Thymus (tissue), 11 donors: ENCODE measurements around the gene GLTP. TPM values are rescaled to one million over a fixed set of nuclear protein-coding genes. Genes with fewer than 3 reads are reported as not detected.

Source experiments
- DNase-seq, 9 donors: peaks; one replicate each; pipeline ENCODE4 v3.0.0-alpha.2; 2013; ENCODE audit warnings: low spot score in 9 of 9, low read depth in 6 of 9, missing footprints in 1 of 9
- H3K27ac ChIP-seq, 2 donors: one replicate each; pipeline ENCODE4 v1.5.1; 2013; ENCODE audit warnings: control low read depth in 1 of 2, low read depth in 1 of 2, low read length in 1 of 2, mild to moderate bottlenecking in 1 of 2, moderate library complexity in 1 of 2
- H3K27me3 ChIP-seq, 2 donors: one replicate each; pipeline ENCODE4 v1.5.1; 2013; ENCODE audit warnings: low read length in 1 of 2; ENCODE audit not compliant: control insufficient read depth in 2 of 2, insufficient read depth in 1 of 2
- H3K36me3 ChIP-seq, 2 donors: one replicate each; pipeline ENCODE4 v1.5.1; 2013; ENCODE audit warnings: low read length in 1 of 2, mild to moderate bottlenecking in 1 of 2, moderate library complexity in 1 of 2; ENCODE audit not compliant: control insufficient read depth in 2 of 2, insufficient read depth in 2 of 2
- H3K4me1 ChIP-seq, 2 donors: one replicate each; pipeline ENCODE4 v1.5.1; 2013; ENCODE audit warnings: low read length in 2 of 2; ENCODE audit not compliant: control insufficient read depth in 2 of 2, insufficient read depth in 2 of 2
- H3K4me3 ChIP-seq, 2 donors: one replicate each; pipeline ENCODE4 v1.5.1; 2013; ENCODE audit warnings: low read length in 2 of 2, control low read depth in 1 of 2, mild to moderate bottlenecking in 1 of 2
- H3K9me3 ChIP-seq, 2 donors: one replicate each; pipeline ENCODE4 v1.5.1; 2013; ENCODE audit warnings: low read length in 1 of 2, mild to moderate bottlenecking in 1 of 2; ENCODE audit not compliant: control insufficient read depth in 2 of 2, insufficient read depth in 1 of 2
- WGBS: extraction: QIAGEN DNeasy Blood & Tissue Kit; methylation state at CpG from one replicate; pipeline ENCODE4 v1.1.7; 2013; 5-methylcytosine and 5-hydroxymethylcytosine counted together
- polyA plus RNA-seq: library from polyadenylated mRNA; stranded (reverse); fragments of 200-250 nt; gene quantifications from one replicate; pipeline ENCODE4 v1.2.3, GENCODE V29; 2013
- total RNA-seq: library from RNA; stranded (reverse); fragments of 120-200 nt; gene quantifications from one replicate; pipeline ENCODE4 v1.2.4, GENCODE V29; 2013
- donor health status: healthy.

The GLTP gene
- total and polyA plus RNA-seq, 2 donors = 20.7 to 78.5 TPM

DNA sequence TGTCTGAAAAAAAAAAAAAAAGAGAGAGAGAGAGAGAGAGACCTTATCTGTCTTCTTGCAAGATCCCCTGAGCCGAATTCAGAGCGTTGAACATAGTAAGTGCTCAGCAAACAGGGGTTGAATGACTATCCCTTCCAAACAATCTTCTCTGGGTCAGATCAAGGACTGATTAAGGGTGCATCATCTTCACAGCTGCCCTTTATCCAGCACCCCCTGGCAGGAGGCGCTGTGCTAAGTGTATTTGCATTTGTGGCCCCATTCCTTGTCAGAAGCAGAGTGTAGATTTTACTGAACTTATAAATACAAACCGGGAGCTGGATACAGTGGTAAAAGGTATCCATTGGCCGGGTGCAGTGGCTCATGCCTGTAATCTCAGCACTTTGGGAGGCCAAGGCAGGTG is 38.3 kb downstream of the GLTP start:
- DNase-seq = no peak
- 93% methylated on average over 5 of the region's 5 CpGs for WGBS
- no peaks in the 10 kb centered on the region for H3K36me3 ChIP-seq

DNA sequence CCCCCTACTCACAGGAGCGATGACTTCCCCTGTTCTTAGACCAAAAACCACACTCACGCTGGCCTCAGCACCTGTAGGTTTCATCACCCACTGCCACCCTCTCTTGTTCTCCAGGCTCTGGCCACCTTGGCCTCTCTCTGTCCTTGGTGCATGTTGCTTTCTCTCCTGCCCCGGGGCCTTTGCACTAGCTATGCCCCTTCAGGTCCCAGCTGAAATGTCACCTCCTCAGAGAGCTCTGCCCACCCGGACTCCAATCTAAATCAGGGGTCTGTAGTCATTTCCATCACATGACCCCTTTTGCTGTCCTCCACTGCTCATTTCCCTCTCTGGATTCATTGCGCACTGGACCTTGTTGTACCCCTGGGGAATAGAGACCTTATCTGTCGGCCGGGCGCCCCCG is 39.0 kb downstream of the GLTP start:
- no peak overlapping the region for H3K4me3 ChIP-seq
- no peaks in the 10 kb centered on the region for H3K36me3 ChIP-seq
- WGBS = 88% methylated on average over 9 of the region's 9 CpGs
- H3K27ac ChIP-seq = no peak overlapping the region
- DNase-seq = no peak
- H3K4me1 ChIP-seq = peaks cover 0 to 7% of the 10 kb centered on the region in 2 donors
- peaks cover 2 to 4% of the 10 kb centered on the region in 2 donors for H3K27me3 ChIP-seq
- H3K9me3 ChIP-seq = no peaks in the 10 kb centered on the region

More for the DNA sequence above, 38.3 kb downstream of the GLTP start:
- Histone ChIP-seq H3K4me1 (peaks cover 0 to 7% of the 10 kb centered on the region in 2 donors), H3K9me3 (no peaks in the 10 kb centered on the region), H3K4me3 (no peak overlapping the region), H3K27ac (no peak overlapping the region), H3K27me3 (peaks cover 2 to 4% of the 10 kb centered on the region in 2 donors)

DNA sequence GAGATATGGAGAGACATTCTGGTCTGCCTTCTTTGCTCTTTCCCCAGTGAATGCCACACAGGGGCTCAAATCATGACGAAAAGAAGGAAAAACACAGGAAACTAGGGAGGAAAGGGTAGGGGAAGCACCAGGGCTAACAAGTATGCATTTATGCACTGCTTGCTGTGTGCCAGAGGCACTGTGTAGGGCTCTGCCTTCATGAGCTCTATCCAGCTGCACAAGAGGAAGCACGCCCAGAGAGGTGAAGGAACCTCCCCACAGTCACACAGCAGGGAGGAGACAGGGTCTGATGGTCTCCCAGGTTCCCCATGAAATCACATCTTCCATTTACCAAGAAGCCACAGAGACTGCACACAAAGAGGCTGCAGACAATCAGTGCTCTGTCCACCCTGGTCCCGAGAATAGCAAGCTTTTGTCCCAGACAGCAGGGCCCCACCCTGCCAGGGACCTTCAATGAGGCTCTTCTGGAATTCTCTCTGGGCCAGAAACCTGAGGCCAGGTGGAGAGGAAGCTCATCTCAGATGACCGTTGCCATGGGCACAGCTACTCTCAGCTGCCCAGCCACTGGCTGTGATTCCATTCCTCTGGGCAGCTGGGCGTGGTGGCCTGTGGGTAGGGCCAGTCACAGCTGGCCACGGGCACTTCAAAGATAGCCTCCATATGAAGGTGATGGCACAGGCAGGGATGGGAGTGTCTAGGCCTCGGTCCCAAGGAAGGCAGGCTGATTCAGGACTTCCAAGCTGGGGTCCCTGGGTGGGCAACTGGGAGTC is 39.9 kb downstream of the GLTP start:
- H3K4me1 ChIP-seq = peaks cover 0 to 6% of the 10 kb centered on the region in 2 donors
- WGBS = 75% methylated on average over 7 of the region's 7 CpGs
- no peaks in the 10 kb centered on the region for H3K36me3 ChIP-seq
- H3K4me3 ChIP-seq = no peak overlapping the region
- no peaks in the 10 kb centered on the region for H3K9me3 ChIP-seq
- DNase-seq = no peak
- peaks cover 2 to 10% of the 10 kb centered on the region in 2 donors for H3K27me3 ChIP-seq
- no peak overlapping the region for H3K27ac ChIP-seq

DNA sequence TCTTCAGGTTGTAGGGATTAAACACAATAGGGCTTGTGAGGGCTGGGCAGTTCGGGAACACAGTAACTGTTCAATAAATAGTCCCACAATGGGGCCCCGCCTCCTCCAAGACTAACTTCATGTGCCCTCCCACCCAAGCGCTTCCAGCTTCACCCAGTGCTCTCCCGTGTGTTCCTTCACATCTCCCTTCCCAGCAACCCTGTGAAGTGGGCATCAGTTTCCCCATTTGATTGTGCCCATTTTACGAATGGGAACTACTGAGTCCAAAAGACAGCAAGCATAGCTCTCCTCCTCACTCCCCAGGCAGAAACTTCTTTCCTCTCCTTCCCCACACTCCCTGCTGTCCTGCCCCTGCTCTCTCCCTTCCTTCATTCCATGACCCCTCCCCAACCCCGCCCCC is 40.9 kb downstream of the GLTP start:
- no peak overlapping the region for H3K27ac ChIP-seq
- WGBS = 79% methylated on average over 6 of the region's 6 CpGs
- H3K27me3 ChIP-seq = peaks cover 2 to 18% of the 10 kb centered on the region in 2 donors
- H3K9me3 ChIP-seq = no peaks in the 10 kb centered on the region
- no peaks in the 10 kb centered on the region for H3K4me1 ChIP-seq
- DNase-seq = no peak
- H3K36me3 ChIP-seq = no peaks in the 10 kb centered on the region
- no peak overlapping the region for H3K4me3 ChIP-seq

DNA sequence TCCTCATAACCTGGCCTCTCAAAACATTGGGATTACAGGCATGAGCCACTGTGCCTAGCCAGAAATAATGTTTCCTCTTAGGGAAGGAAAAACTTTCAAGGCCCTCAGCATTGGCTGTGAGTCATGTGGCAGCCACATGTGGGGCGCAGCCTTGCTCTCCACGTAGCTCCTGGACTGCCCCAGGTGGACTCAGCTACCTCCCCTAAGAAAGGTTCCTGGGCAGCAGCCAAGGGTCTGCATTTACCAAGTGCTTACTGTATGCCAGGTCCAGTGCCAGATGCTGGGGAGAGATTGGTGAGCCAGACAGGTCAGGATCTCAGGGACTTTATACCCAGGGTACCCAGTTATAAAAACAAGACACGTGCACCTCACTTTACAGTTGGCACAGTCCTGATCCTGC is 43.4 kb downstream of the GLTP start:
- H3K9me3 ChIP-seq = no peaks in the 10 kb centered on the region
- WGBS = 75% methylated on average over 3 of the region's 3 CpGs
- no peak for DNase-seq

DNA sequence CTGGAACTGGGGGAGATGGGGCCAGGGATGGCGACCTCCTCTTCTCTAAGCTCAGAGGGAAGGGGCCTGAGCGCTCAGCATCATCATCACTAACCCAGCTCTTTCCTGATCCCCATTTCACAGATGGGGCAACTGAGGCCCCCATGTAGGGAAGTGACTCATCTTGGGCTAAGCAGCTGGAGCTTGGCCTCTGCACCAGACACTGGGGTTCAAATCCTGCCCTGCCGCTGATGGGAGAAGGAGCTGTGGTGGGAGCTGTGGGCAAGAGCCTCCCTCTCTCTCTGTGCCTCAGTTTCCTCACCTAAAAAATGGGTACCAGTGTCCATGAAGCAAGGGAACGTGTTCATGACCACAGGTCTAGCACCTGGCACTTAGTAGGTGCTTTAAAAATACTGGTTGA is 44.5 kb downstream of the GLTP start:
- Histone ChIP-seq H3K9me3 (no peaks in the 10 kb centered on the region), H3K36me3 (no peaks in the 10 kb centered on the region), H3K4me3 (no peak overlapping the region), H3K27ac (no peak overlapping the region), H3K4me1 (no peaks in the 10 kb centered on the region), H3K27me3 (peaks cover 19 to 52% of the 10 kb centered on the region in 2 donors)
- 96% methylated on average over 4 of the region's 4 CpGs for WGBS
- no peak for DNase-seq

More for the DNA sequence above, 43.4 kb downstream of the GLTP start:
- Histone ChIP-seq H3K27ac (no peak overlapping the region), H3K4me3 (no peak overlapping the region), H3K27me3 (peaks cover 18 to 42% of the 10 kb centered on the region in 2 donors), H3K36me3 (no peaks in the 10 kb centered on the region), H3K4me1 (no peaks in the 10 kb centered on the region)

DNA sequence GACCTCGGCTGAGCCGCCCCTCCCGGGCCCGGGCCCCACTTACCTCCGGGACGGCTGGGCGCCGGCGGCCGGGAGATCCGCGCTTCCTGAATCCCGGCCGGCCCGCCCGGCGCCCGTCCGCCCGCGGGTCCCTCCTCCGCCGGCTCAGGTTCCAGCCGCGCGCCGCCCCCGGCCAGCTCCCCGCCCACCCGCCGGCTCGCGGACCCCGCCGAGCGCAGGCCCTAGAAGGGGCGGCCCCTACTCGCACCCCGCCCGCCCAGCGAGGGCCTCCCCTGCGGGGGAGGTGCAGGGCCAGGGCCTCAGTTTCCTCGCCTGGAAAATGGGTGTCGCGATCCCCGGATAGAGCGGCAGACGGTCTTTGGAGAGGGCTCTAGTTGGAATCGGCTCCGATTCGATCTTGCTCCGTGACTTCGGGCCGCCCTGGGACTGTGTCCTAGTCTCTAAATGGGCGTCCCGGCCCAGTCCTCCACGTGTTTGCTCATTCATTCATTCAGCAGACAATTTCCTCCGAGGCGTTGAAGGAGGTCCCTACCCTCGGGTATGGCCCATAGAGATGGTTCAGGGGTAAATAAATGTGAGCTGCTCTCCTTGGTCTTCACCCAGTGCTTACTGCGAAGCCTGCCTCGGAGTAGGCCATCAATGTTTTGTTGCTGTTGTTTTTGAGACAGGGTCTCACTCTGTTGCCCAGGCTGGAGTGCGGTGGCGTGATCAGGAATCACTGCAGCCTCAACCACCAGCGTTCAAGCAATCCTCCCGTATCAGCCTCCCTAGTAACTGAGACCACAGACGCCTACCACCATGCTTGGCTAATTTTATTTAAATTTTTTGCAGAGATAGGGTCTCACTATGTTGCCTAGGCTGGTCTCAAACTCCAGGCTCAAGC is 46.8 kb downstream of the GLTP start, which contains the start of gene TRPV4:
Gene TRPV4 (minus strand): TSS at position 92 of the 883 bp plus-strand sequence. CDS start 18,602 bp downstream, outside the sequence.
- WGBS = 26% methylated on average over 67 of the region's 67 CpGs
- Histone ChIP-seq H3K4me1 (no peaks in the 10 kb centered on the region), H3K27me3 (peaks cover 19 to 60% of the 10 kb centered on the region in 2 donors), H3K9me3 (no peaks in the 10 kb centered on the region), H3K36me3 (no peaks in the 10 kb centered on the region), H3K4me3 (no peak within 1 kb of the TSS), H3K27ac (no peak within 1 kb of the TSS)
- no peak for DNase-seq

DNA sequence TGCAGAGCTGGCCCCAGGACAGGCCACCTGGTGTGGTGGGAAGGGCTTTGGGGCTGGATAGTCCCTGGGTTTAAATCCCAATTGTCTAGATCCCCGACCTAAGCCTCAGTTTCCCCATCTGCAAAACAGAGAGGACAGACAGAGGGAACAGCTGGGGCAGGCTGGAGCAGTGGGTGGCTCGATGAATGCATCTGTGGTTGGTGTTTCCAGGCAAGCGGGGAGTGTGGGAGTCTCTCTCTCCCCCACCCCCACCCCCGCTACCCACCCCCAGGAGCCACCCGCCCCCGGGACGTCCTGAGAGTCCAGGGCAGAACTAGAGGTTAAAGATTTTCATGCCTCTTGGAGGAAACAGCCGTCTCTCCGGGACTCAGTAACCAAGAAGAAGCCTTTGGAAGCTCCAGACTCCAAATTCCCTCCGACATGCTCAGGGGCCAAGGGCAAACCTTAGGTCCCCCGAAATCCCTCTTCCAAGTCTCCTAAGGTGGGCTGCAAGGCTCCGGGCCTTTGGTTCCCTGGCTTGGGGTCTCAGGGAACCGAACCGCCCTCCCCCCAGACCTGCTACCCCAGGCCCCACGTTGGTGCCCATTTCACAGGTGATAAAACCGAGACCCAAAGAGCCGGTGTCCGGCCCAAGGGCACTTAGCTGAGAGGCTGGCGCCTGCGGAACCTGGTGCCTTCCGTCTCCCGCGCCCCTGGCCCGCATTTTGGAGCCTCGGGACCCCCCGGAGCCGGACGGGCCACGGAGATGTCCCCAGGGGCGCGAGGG is 47.6 kb downstream of the GLTP start:
- H3K9me3 ChIP-seq = no peaks in the 10 kb centered on the region
- no peak overlapping the region for H3K4me3 ChIP-seq
- no peaks in the 10 kb centered on the region for H3K36me3 ChIP-seq
- WGBS = 38% methylated on average over 31 of the region's 31 CpGs
- H3K27ac ChIP-seq = no peak overlapping the region
- H3K4me1 ChIP-seq = no peaks in the 10 kb centered on the region
- DNase-seq = no peak
- H3K27me3 ChIP-seq = peaks cover 17 to 69% of the 10 kb centered on the region in 2 donors
